KMS-11 (cell line): Measurements from ENCODE around the gene SORCS1.

Experiments used
- H2AFZ ChIP-seq: fragments of 200-600 bp; sonication (generic); 2 replicates; pipeline ENCODE4 v1.6.1; 2016; ENCODE audit warnings: antibody characterized with exemption, mixed run types, low read depth
- H3K27ac ChIP-seq: fragments of 200-600 bp; sonication (generic); 2 replicates; pipeline ENCODE4 v1.6.1; 2016; ENCODE audit warnings: mild to moderate bottlenecking, mixed run types
- H3K27me3 ChIP-seq: fragments of 200-600 bp; sonication (generic); 2 replicates; pipeline ENCODE4 v1.6.1; 2017; ENCODE audit warnings: mild to moderate bottlenecking, low read depth, mixed run types, moderate library complexity; ENCODE audit not compliant: insufficient read depth
- H3K36me3 ChIP-seq: fragments of 200-600 bp; sonication (generic); 2 replicates; pipeline ENCODE4 v1.6.1; 2017; ENCODE audit warnings: mild to moderate bottlenecking, mixed run types; ENCODE audit not compliant: insufficient read depth
- H3K4me1 ChIP-seq: fragments of 200-600 bp; sonication (generic); 2 replicates; pipeline ENCODE4 v1.6.1; 2016; ENCODE audit warnings: mild to moderate bottlenecking, low read depth, mixed run types; ENCODE audit not compliant: poor library complexity, severe bottlenecking
- H3K4me2 ChIP-seq: fragments of 200-600 bp; sonication (generic); 2 replicates; pipeline ENCODE4 v1.7.0; 2016; ENCODE audit warnings: mild to moderate bottlenecking, mixed run types
- H3K4me3 ChIP-seq: fragments of 200-600 bp; sonication (generic); IDR thresholded peaks from 2 replicates; pipeline ENCODE4 v1.6.1; 2017; ENCODE audit warnings: low read depth, low read length, mixed read lengths; ENCODE audit not compliant: insufficient read depth
- H3K79me2 ChIP-seq: fragments of 200-600 bp; sonication (generic); 2 replicates; pipeline ENCODE4 v1.6.1; 2016; ENCODE audit warnings: low read depth, mixed run types; ENCODE audit not compliant: insufficient read depth
- H3K9ac ChIP-seq: fragments of 200-600 bp; sonication (generic); 2 replicates; pipeline ENCODE4 v1.6.1; 2016; ENCODE audit warnings: mild to moderate bottlenecking, mixed run types
- H4K20me1 ChIP-seq: fragments of 200-600 bp; sonication (generic); 2 replicates; pipeline ENCODE4 v1.6.1; 2016; ENCODE audit warnings: mild to moderate bottlenecking, mixed run types; ENCODE audit not compliant: insufficient read depth
- CTCF ChIP-seq: fragments of 200-600 bp; sonication (generic); conservative IDR thresholded peaks from 2 replicates; pipeline ENCODE4 v1.6.1; 2017; ENCODE audit warnings: low read depth, mild to moderate bottlenecking, antibody characterized with exemption, low read length, moderate library complexity, mixed read lengths

The SORCS1 gene

GRCh38 chr10:106898446-106898845, 266.1 kb downstream of the SORCS1 start:
- Histone ChIP-seq H3K36me3 (no peaks in the 10 kb centered on the region), H3K9ac (no peak overlapping the region), H3K4me3 (no peak overlapping the region), H3K27me3 (no peaks in the 10 kb centered on the region), H3K4me2 (no peak overlapping the region), H4K20me1 (no peaks in the 10 kb centered on the region), H3K79me2 (no peaks in the 10 kb centered on the region), H3K4me1 (no peaks in the 10 kb centered on the region), H3K27ac (no peak overlapping the region), H2AFZ (no peak overlapping the region)
- no peak for TF ChIP-seq CTCF

- Histone ChIP-seq H3K27ac (no peak overlapping the region), H2AFZ (no peak overlapping the region), H3K9ac (no peak overlapping the region), H3K4me2 (no peak overlapping the region), H3K36me3 (no peaks in the 10 kb centered on the region), H3K4me3 (no peak overlapping the region), H3K4me1 (no peaks in the 10 kb centered on the region), H4K20me1 (no peaks in the 10 kb centered on the region), H3K79me2 (no peaks in the 10 kb centered on the region), H3K27me3 (no peaks in the 10 kb centered on the region)
- TF ChIP-seq CTCF: no peak
Measured at GRCh38 chr10:106897719-106898118, 266.8 kb downstream of the SORCS1 start.

GRCh38 chr10:106894692-106895091, 269.8 kb downstream of the SORCS1 start:
- Histone ChIP-seq H3K4me3 (no peak overlapping the region), H2AFZ (no peak overlapping the region), H3K27me3 (no peaks in the 10 kb centered on the region), H3K4me1 (no peaks in the 10 kb centered on the region), H3K79me2 (no peaks in the 10 kb centered on the region), H3K36me3 (no peaks in the 10 kb centered on the region), H4K20me1 (no peaks in the 10 kb centered on the region), H3K27ac (no peak overlapping the region), H3K4me2 (no peak overlapping the region), H3K9ac (no peak overlapping the region)
- TF ChIP-seq CTCF: no peak

GRCh38 chr10:106877574-106877973, 286.9 kb downstream of the SORCS1 start:
- H3K4me2 ChIP-seq: no peak overlapping the region
- no peaks in the 10 kb centered on the region for H3K79me2 ChIP-seq
- H3K36me3 ChIP-seq: no peaks in the 10 kb centered on the region
- no peaks in the 10 kb centered on the region for H3K27me3 ChIP-seq
- no peaks in the 10 kb centered on the region for H3K4me1 ChIP-seq
- no peak for TF ChIP-seq CTCF
- H3K27ac ChIP-seq: no peak overlapping the region
- no peak overlapping the region for H2AFZ ChIP-seq
- H4K20me1 ChIP-seq: no peaks in the 10 kb centered on the region
- H3K4me3 ChIP-seq: no peak overlapping the region
- no peak overlapping the region for H3K9ac ChIP-seq

GRCh38 chr10:106874604-106874889, 290.0 kb downstream of the SORCS1 start:
- Histone ChIP-seq H3K9ac (no peak overlapping the region), H3K4me2 (no peak overlapping the region)
- no peak for TF ChIP-seq CTCF

More at GRCh38 chr10:106874604-106874889, 290.0 kb downstream of the SORCS1 start:
- Histone ChIP-seq H3K27me3 (no peaks in the 10 kb centered on the region), H3K4me1 (no peaks in the 10 kb centered on the region), H3K27ac (no peak overlapping the region), H2AFZ (no peak overlapping the region), H3K36me3 (no peaks in the 10 kb centered on the region), H3K79me2 (no peaks in the 10 kb centered on the region), H4K20me1 (no peaks in the 10 kb centered on the region), H3K4me3 (no peak overlapping the region)
